HL-60 (cell line): Measurements from ENCODE around the gene CD93.

Experiments used
- DNase-seq, 2 experiments: peaks; one replicate each; pipeline ENCODE4 v3.0.0-alpha.2; 2010 to 2020; ENCODE audit warnings: low read depth in 1 of 2, low spot score in 1 of 2
- H3K27ac ChIP-seq: fragments of 250-450 bp; sonication (Bioruptor Pico); replicated peaks from 2 replicates; pipeline ENCODE4 v1.5.1; 2020; ENCODE audit warnings: mild to moderate bottlenecking, moderate library complexity
- H3K27me3 ChIP-seq: fragments of 250-450 bp; sonication (Bioruptor Pico); 2 replicates; pipeline ENCODE4 v1.5.1; 2021; ENCODE audit warnings: mild to moderate bottlenecking, moderate library complexity; ENCODE audit not compliant: insufficient read depth, poor library complexity, severe bottlenecking
- H3K4me3 ChIP-seq: replicated peaks from 2 replicates; pipeline ENCODE4 v1.5.1; 2011; ENCODE audit warnings: mild to moderate bottlenecking, control low read depth, low read length; ENCODE audit not compliant: insufficient read depth
- CTCF ChIP-seq: IDR thresholded peaks from one replicate; pipeline ENCODE4 v1.5.1; 2011; ENCODE audit warnings: low read length, control low read depth, inconsistent platforms; ENCODE audit not compliant: insufficient read depth
- GABPA ChIP-seq: IDR thresholded peaks from 2 replicates; pipeline ENCODE4 v1.6.1; 2012; ENCODE audit warnings: low read depth
- POLR2AphosphoS5 ChIP-seq: IDR thresholded peaks from 2 replicates; pipeline ENCODE4 v1.6.1; 2012; ENCODE audit warnings: low read depth
- REST ChIP-seq: IDR thresholded peaks from 2 replicates; pipeline ENCODE4 v1.6.1; 2012; ENCODE audit warnings: low read depth; ENCODE audit not compliant: insufficient replicate concordance
- SPI1 ChIP-seq: IDR thresholded peaks from 2 replicates; pipeline ENCODE4 v1.6.1; 2012; ENCODE audit warnings: low read depth, mild to moderate bottlenecking, borderline replicate concordance

Gene CD93

GRCh38 chr20:23059001-23059400 lies 27.1 kb downstream of the CD93 start:
- TF ChIP-seq REST (no peak), SPI1 (no peak), POLR2AphosphoS5 (no peak), GABPA (no peak), CTCF (no peak)
- no peak overlapping the region for H3K27ac ChIP-seq
- no peak for DNase-seq
- H3K27me3 ChIP-seq, result no peaks in the 10 kb centered on the region
- no peak overlapping the region for H3K4me3 ChIP-seq

- H3K4me3 ChIP-seq, result no peak overlapping the region
- no peak for DNase-seq
- H3K27me3 ChIP-seq, result no peaks in the 10 kb centered on the region
- no peak overlapping the region for H3K27ac ChIP-seq
- TF ChIP-seq CTCF (no peak), POLR2AphosphoS5 (no peak), REST (no peak), SPI1 (no peak), GABPA (no peak)
Observed at GRCh38 chr20:23058240-23058639, 27.9 kb downstream of the CD93 start.

- DNase-seq, result no peak
- no peak overlapping the region for H3K4me3 ChIP-seq
- TF ChIP-seq GABPA (no peak), SPI1 (no peak), CTCF (no peak), POLR2AphosphoS5 (no peak), REST (no peak)
- no peaks in the 10 kb centered on the region for H3K27me3 ChIP-seq
- no peak overlapping the region for H3K27ac ChIP-seq
Observed at GRCh38 chr20:23052904-23053303, 33.2 kb downstream of the CD93 start.
